ACC112 (cell line): ENCODE results near the gene TRMU.
"Not testable (repeated sequence)": the region's sequence is repeated elsewhere in the genome, so short reads cannot be mapped to it uniquely, and the experiment has no call there.

Experiments
- H2AFZ ChIP-seq: fragments of 200-600 bp; sonication (generic); one replicate; pipeline ENCODE4 v1.6.0; 2017; ENCODE audit warnings: antibody characterized with exemption, low read length; ENCODE audit not compliant: unreplicated experiment
- H3K27ac ChIP-seq: fragments of 200-600 bp; sonication (generic); 2 replicates; pipeline ENCODE4 v1.5.1; 2014; ENCODE audit warnings: low read depth, mild to moderate bottlenecking, antibody characterized with exemption, low read length, moderate library complexity
- H3K27me3 ChIP-seq: fragments of 200-600 bp; sonication (generic); 2 replicates; pipeline ENCODE4 v1.6.1; 2014; ENCODE audit warnings: mild to moderate bottlenecking, antibody characterized with exemption, low read length, moderate library complexity, mixed read lengths; ENCODE audit not compliant: insufficient read depth
- H3K36me3 ChIP-seq: fragments of 200-600 bp; sonication (generic); 2 replicates; pipeline ENCODE4 v1.6.1; 2016; ENCODE audit warnings: mild to moderate bottlenecking, antibody characterized with exemption, low read length, moderate library complexity, mixed read lengths; ENCODE audit not compliant: insufficient read depth
- H3K4me1 ChIP-seq: fragments of 200-600 bp; sonication (generic); one replicate; pipeline ENCODE4 v1.6.1; 2016; ENCODE audit warnings: low read length, mixed read lengths; ENCODE audit not compliant: insufficient read depth, unreplicated experiment, control insufficient read depth
- H3K4me3 ChIP-seq: fragments of 200-600 bp; sonication (generic); 2 replicates; pipeline ENCODE4 v1.5.1; 2014; ENCODE audit warnings: mild to moderate bottlenecking, low read depth, low read length
- H3K79me2 ChIP-seq: fragments of 200-600 bp; sonication (generic); one replicate; pipeline ENCODE4 v1.6.0; 2016; ENCODE audit warnings: low read length; ENCODE audit not compliant: control insufficient read depth, unreplicated experiment, insufficient read depth

Gene TRMU

DNA sequence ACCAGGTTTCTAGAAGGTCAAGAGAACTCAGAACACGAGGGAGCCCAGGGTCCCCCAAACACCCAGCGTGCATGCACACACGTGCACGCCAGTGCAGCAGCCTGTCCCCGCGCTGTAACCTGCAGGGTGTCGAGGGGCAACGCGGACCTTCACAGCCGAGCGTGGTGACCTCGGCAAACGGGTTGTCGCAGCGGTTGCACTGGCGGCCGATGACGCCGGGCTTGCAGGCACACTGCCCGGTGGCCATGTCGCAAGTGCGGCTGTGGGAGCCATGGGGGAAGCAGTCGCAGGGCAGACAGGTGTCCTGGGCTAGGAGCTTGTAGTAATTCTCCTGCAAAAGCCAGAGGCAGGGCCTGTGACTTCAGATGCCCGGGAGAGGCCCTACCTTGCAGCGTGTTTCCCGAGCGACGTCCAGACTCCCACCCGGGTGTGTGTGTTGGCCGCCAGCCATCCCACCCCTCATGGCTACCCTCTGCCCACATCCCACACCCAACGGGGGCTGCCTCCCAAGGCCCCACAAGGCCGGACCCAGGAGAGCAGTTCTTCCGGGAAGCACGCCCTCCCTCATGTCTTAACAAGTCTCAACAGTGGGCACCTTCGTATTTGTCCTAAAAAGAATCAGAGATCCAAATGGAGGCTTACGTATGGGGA, 56.1 kb downstream of the TRMU start:
- no peaks in the 10 kb centered on the region for H3K79me2 ChIP-seq

GRCh38 chr22:46392137-46392844, 56.8 kb downstream of the TRMU start:
- Histone ChIP-seq H3K79me2 (no peaks in the 10 kb centered on the region), H3K27me3 (no peaks in the 10 kb centered on the region), H3K4me3 (no peak overlapping the region), H3K27ac (no peak overlapping the region), H3K4me1 (no peaks in the 10 kb centered on the region), H3K36me3 (no peaks in the 10 kb centered on the region), H2AFZ (no peak overlapping the region)

More for the DNA sequence above, 56.1 kb downstream of the TRMU start:
- Histone ChIP-seq H3K36me3 (no peaks in the 10 kb centered on the region), H3K27me3 (no peaks in the 10 kb centered on the region), H3K4me3 (no peak overlapping the region), H3K4me1 (no peaks in the 10 kb centered on the region), H3K27ac (no peak overlapping the region), H2AFZ (no peak overlapping the region)

GRCh38 chr22:46393873-46394272, 58.4 kb downstream of the TRMU start:
- Histone ChIP-seq H3K27ac (no peak overlapping the region), H3K79me2 (no peaks in the 10 kb centered on the region), H3K36me3 (no peaks in the 10 kb centered on the region), H3K4me1 (no peaks in the 10 kb centered on the region), H3K27me3 (no peaks in the 10 kb centered on the region), H3K4me3 (no peak overlapping the region), H2AFZ (no peak overlapping the region)

DNA sequence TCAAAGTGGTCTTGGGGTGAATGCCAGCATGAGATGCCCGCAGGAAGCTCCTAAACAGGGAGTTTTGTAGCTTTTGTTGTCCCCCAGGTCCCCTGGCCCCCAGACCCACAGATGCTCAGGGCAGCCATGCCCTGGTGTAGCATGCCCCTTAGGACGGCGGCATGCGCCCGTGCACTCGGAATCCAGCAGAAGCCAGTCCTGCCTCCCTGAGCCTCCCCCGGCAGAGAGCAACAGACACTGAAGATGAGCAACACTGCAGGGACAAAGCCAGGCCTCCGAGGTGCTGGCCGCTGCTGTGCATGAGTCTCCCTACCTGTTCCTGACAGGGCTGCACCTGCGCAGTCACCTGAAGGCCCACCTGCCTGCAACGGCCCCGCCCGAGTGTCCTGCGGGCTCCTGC, 59.1 kb downstream of the TRMU start:
- Histone ChIP-seq H3K36me3 (no peaks in the 10 kb centered on the region), H2AFZ (no peak overlapping the region), H3K4me3 (no peak overlapping the region), H3K27me3 (no peaks in the 10 kb centered on the region), H3K4me1 (no peaks in the 10 kb centered on the region), H3K79me2 (no peaks in the 10 kb centered on the region), H3K27ac (no peak overlapping the region)

- Histone ChIP-seq H3K27me3 (no peaks in the 10 kb centered on the region), H3K79me2 (no peaks in the 10 kb centered on the region), H3K4me1 (no peaks in the 10 kb centered on the region), H3K36me3 (no peaks in the 10 kb centered on the region), H3K4me3 (no peak overlapping the region), H2AFZ (no peak overlapping the region), H3K27ac (no peak overlapping the region)
These were observed 59.6 kb downstream of the TRMU start for GRCh38 chr22:46395145-46395544.

DNA sequence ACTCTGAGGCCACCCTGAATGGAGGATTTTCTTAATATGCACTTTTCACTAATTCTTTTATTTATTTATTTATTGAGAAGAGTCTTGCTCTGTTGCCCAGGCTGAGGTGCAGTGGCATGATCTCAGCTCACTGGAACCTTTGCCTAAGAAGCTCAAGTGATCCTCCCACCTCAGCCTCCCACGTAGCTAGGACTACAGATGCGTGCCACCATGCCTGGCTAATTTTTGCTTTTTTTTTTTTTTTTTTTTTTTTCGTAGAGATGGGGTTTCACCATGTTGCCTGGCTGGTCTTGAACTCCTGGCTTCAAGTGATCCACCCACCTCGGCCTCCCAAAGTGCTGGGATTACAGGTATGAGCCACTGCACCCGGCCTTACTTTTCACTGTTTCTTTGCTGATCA, 61.5 kb downstream of the TRMU start:
- not testable (repeated sequence) for H3K36me3 ChIP-seq, H3K79me2 ChIP-seq, H3K4me3 ChIP-seq, H3K27me3 ChIP-seq, H3K4me1 ChIP-seq, H2AFZ ChIP-seq, H3K27ac ChIP-seq

GRCh38 chr22:46397514-46397913, 62.0 kb downstream of the TRMU start:
- no peak overlapping the region for H2AFZ ChIP-seq
- no peaks in the 10 kb centered on the region for H3K4me1 ChIP-seq
- H3K36me3 ChIP-seq: no peaks in the 10 kb centered on the region
- H3K4me3 ChIP-seq: no peak overlapping the region
- no peaks in the 10 kb centered on the region for H3K27me3 ChIP-seq
- no peak overlapping the region for H3K27ac ChIP-seq
- H3K79me2 ChIP-seq: no peaks in the 10 kb centered on the region

DNA sequence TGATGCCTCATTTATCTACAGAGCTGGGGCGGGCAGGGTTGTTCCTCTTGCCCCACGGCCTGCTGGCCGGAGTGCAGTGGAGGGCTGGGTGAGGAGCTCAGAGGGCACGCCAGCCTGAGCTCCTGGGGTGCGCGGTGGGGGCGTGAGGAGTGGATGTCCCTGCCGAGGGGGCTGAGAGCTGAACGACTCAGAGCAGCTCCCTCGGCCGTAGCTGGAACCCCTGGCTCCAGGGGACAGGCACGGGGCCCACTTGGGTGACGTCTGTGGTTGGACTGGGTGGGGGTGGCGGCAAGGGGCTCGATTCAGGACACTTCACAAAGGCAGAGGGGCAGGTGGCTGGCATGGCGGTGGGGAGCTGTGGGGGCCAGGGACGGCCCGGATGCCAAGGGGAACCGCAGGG, 62.4 kb downstream of the TRMU start:
- Histone ChIP-seq H3K27me3 (no peaks in the 10 kb centered on the region), H3K4me1 (no peaks in the 10 kb centered on the region), H3K79me2 (no peaks in the 10 kb centered on the region), H2AFZ (no peak overlapping the region), H3K27ac (no peak overlapping the region), H3K36me3 (no peaks in the 10 kb centered on the region), H3K4me3 (no peak overlapping the region)

- no peak overlapping the region for H3K27ac ChIP-seq
- H3K4me1 ChIP-seq: no peaks in the 10 kb centered on the region
- no peak overlapping the region for H2AFZ ChIP-seq
- no peak overlapping the region for H3K4me3 ChIP-seq
- no peaks in the 10 kb centered on the region for H3K27me3 ChIP-seq
- H3K36me3 ChIP-seq: no peaks in the 10 kb centered on the region
- no peaks in the 10 kb centered on the region for H3K79me2 ChIP-seq
These were observed 63.9 kb downstream of the TRMU start for GRCh38 chr22:46399251-46400024.

DNA sequence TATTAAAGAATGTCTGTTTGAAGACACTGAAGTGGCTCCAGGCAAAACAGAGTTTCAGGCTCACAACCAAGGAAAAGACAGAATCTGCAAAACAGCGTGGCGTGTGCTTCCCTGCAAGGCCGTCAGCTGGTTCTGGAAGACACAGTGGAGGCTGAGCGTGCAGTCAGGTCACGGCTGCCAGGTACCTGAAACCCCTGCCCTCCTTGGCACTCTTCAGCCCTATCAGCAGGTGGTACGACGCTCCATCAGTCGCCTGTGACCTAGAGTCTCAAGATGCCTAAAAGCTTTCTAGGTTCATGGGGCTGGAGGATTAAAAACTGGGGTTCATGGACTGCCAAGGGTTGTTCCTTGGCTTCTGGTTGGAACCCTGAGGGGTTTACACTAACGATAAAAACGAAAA, 65.9 kb downstream of the TRMU start:
- Histone ChIP-seq H3K27ac (no peak overlapping the region), H3K4me1 (no peaks in the 10 kb centered on the region), H3K27me3 (no peaks in the 10 kb centered on the region), H3K36me3 (no peaks in the 10 kb centered on the region), H3K4me3 (no peak overlapping the region), H2AFZ (no peak overlapping the region), H3K79me2 (no peaks in the 10 kb centered on the region)

DNA sequence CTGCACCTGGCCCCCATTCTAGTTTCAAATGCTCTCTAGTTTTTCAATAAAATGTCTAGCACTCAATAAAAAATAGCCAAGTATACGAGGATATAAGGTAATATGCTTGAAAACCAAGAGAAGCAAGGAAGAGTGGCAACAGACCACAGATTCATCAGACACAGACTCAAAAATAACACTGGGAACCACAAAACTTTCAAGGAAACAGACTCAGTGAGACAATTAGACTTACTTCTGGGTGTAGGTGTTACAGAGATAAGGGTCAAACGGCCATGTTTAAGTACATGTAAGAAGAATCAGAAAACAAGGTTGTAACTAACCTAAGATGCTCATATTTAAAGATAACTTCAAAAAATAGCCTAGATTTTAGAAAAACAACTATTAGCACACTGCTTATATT, 67.0 kb downstream of the TRMU start:
- Histone ChIP-seq H3K36me3 (no peaks in the 10 kb centered on the region), H3K4me1 (no peaks in the 10 kb centered on the region), H3K4me3 (no peak overlapping the region), H3K79me2 (no peaks in the 10 kb centered on the region), H2AFZ (no peak overlapping the region), H3K27me3 (no peaks in the 10 kb centered on the region), H3K27ac (no peak overlapping the region)
